Pancreas (tissue), 10 donors: ENCODE results near the gene ARHGAP26. TPM values are rescaled to one million over a fixed set of nuclear protein-coding genes. Genes with fewer than 3 reads are reported as not detected.

Source experiments
- ATAC-seq, 4 donors: fragments of 200-7000 bp; cut with Tn5 transposase; one replicate each; pipeline versions ENCODE4 v1.8.0 to v1.9.1; 2020; ENCODE audit warnings: mild to moderate bottlenecking in 4 of 4, moderate library complexity in 4 of 4
- DNase-seq, 6 donors: peaks; one replicate each; pipeline ENCODE4 v3.0.0-alpha.2; 2020
- FAIRE-seq: peaks from 2 replicates; lab custom pipeline; 2012; peaks lifted over from hg19 to GRCh38; lab: Jason Lieb, UNC
- H3K27ac ChIP-seq, 4 donors: fragments of 200-600 bp; sonication (generic); 1 replicate in 3 of 4; 2 replicates in 1 of 4; pipeline versions ENCODE4 v1.5.0 to v1.8.0; 2020
- H3K27me3 ChIP-seq, 4 donors: fragments of 200-600 bp; one replicate each; pipeline ENCODE4 v1.8.0; 2021
- H3K36me3 ChIP-seq, 3 donors: fragments of 200-600 bp; sonication (generic) in 1 of 3; one replicate each; pipeline versions ENCODE4 v1.5.0 to v1.8.0; 2020 to 2021
- H3K4me1 ChIP-seq, 3 donors: fragments of 200-600 bp; one replicate each; pipeline ENCODE4 v1.8.0; 2021
- H3K4me3 ChIP-seq, 4 donors: fragments of 200-600 bp; sonication (generic) in 2 of 4; one replicate each; pipeline versions ENCODE4 v1.5.0 to v1.8.0; 2020 to 2021
- H3K9me3 ChIP-seq, 4 donors: fragments of 200-600 bp; one replicate each; pipeline ENCODE4 v1.8.0; 2021
- CTCF ChIP-seq, 4 donors: fragments of 200-600 bp; sonication (generic) in 3 of 4; IDR thresholded peaks; one replicate each; pipeline versions ENCODE4 v1.5.0 to v1.8.0; 2021; ENCODE audit warnings: antibody characterized with exemption in 4 of 4
- WGBS, 2 donors: extraction: QIAGEN DNeasy Blood & Tissue Kit; methylation state at CpG; one replicate each; pipeline ENCODE4 v1.1.7; 2013; 5-methylcytosine and 5-hydroxymethylcytosine counted together
- intact Hi-C, 3 donors: fragments of 100-400 bp; cut with DNase I; formaldehyde crosslinking; loops; one replicate each; pipeline versions ENCODE4 v1.11.1 to v1.14.2; 2022
- polyA plus RNA-seq, 2 donors: library from polyadenylated mRNA; stranded (reverse); fragments of 200-250 nt; gene quantifications; one replicate each; pipeline ENCODE4 v1.2.3, GENCODE V29; 2013
- total RNA-seq, 6 donors: library from RNA; stranded (reverse); fragmentation: NEBNext Ultra II Directional in 4 of 6; extraction: Animal tissue kit (Norgen Biotek cat#: 25700) in 4 of 6; gene quantifications; one replicate each; pipeline versions ENCODE4 v1.2.1 to v1.2.4, GENCODE V29; 2021 to 2023
- donor health status: healthy with polysubstance abuse.
- donor health status: DM: no; HTN: no; CAD: no; lungs with moderate emphysema.
- donor health status: DM: no; HTN: no; CAD: no.
- donor health status: control.
- donor health status: control.
- donor health status: Bipolar disorder and iron deficiency.
- donor health status: DM: yes; HTN: yes; CAD: no.
- donor health status: DM: no; HTN: no; CAD: no.
- donor health status: DM: no; HTN: no; CAD: no.
- donor health status: DM: yes; HTN: yes; CAD: no.

Gene ARHGAP26
- total and polyA plus RNA-seq, 8 donors: 3.0 to 28.1 (median 10.3) TPM

- TF ChIP-seq CTCF (IDR thresholded peaks at IDR 0.05): no peak
- no peak overlapping the region for H3K27ac ChIP-seq
- FAIRE-seq (no peak), ATAC-seq (no peak), DNase-seq (no peak)
- 93 to 94% methylated on average over 3 of the region's 3 CpGs for WGBS, 2 donors
- no peaks in the 10 kb centered on the region for H3K4me1 ChIP-seq
- no peak overlapping the region for H3K4me3 ChIP-seq
- intact Hi-C loops: no loop called here
- no peaks in the 10 kb centered on the region for H3K36me3 ChIP-seq
- H3K27me3 ChIP-seq: no peaks in the 10 kb centered on the region
- no peaks in the 10 kb centered on the region for H3K9me3 ChIP-seq
Observed at GRCh38 chr5:143188692-143189091, 418.5 kb downstream of the ARHGAP26 start.

GRCh38 chr5:143190260-143190810 is 420.2 kb downstream of the ARHGAP26 start:
- Histone ChIP-seq H3K36me3 (no peaks in the 10 kb centered on the region), H3K9me3 (no peaks in the 10 kb centered on the region), H3K4me1 (no peaks in the 10 kb centered on the region), H3K27ac (no peak overlapping the region), H3K27me3 (no peaks in the 10 kb centered on the region), H3K4me3 (no peak overlapping the region)
- TF ChIP-seq CTCF (IDR thresholded peaks at IDR 0.05): no peak
- ATAC-seq (no peak), DNase-seq (no peak), FAIRE-seq (no peak)
- intact Hi-C loops: no loop called here
- WGBS, 2 donors: 97 to 98% methylated on average over 3 of the region's 3 CpGs

DNA sequence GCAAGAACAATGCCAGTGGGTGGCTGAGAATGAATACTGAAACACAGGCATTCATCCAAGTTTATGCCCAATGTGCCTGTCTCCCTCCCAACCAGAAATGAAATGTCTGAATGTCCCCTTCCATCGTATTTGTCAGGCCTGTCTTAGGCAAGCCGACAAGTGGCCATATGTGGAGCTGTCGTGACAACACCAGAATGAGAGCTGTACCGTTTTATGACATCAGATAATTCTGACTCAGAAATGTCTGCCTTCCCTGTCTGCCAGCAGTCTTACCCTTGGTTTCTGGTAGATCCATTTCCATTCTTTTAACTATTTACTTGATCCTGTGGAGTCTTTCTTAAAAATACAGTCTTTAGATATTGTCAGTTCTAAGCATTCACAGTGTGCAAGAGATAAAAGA is 421.5 kb downstream of the ARHGAP26 start:
- H3K9me3 ChIP-seq: no peaks in the 10 kb centered on the region
- no peaks in the 10 kb centered on the region for H3K36me3 ChIP-seq
- DNase-seq (no peak), FAIRE-seq (no peak), ATAC-seq (no peak)
- intact Hi-C loops: no loop called here
- 97% methylated on average over 4 of the region's 4 CpGs for WGBS, 2 donors
- no peak overlapping the region for H3K4me3 ChIP-seq
- TF ChIP-seq CTCF (IDR thresholded peaks at IDR 0.05): no peak
- no peak overlapping the region for H3K27ac ChIP-seq
- no peaks in the 10 kb centered on the region for H3K27me3 ChIP-seq
- H3K4me1 ChIP-seq: no peaks in the 10 kb centered on the region

DNA sequence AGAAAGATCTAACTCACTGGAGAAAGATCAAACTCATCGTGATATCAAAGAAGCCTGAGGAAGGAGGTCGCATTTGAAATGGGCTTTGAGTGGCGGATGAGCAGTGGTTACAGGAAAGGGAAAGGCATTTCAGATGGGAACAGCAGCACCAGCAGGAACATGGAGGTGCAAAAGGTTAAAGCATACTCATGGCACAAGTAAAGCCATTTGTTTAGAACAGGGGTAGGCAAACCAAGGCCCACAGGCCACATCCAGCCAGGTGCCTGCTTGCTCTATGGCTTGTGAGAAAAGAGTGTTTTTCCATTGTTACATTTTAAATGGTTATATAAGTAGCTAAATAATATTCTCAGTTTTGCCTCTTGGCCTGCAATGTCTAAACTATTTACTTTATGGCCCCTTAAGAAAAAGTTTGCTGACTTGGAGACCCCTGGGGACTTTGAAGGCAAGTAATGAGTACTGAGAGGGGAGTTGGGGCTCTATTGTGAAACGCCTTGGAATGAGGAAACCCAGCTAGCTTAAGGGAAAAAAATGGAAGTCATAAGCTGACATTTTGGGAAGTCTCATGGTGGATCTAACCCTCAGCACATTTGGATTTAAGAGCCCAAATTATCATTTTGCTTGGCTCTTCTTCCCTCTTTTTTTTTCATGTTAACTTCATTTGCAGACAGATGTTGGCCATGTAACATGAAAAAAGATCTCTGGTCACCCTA is 422.2 kb downstream of the ARHGAP26 start:
- no peaks in the 10 kb centered on the region for H3K4me1 ChIP-seq
- no peak for ATAC-seq

More for the DNA sequence above, 422.2 kb downstream of the ARHGAP26 start:
- no peak overlapping the region for H3K4me3 ChIP-seq
- DNase-seq: no peak
- no peaks in the 10 kb centered on the region for H3K27me3 ChIP-seq
- H3K27ac ChIP-seq: no peak overlapping the region
- intact Hi-C loops: no loop called here
- WGBS, 2 donors: 89 to 95% methylated on average over 4 of the region's 4 CpGs
- no peaks in the 10 kb centered on the region for H3K36me3 ChIP-seq
- H3K9me3 ChIP-seq: no peaks in the 10 kb centered on the region
- no peak for FAIRE-seq
- TF ChIP-seq CTCF (IDR thresholded peaks at IDR 0.05): no peak
